Keratinocyte (primary cell): ENCODE data around the gene ACBD6. TPM values are rescaled to one million over a fixed set of nuclear protein-coding genes. Genes with fewer than 3 reads are reported as not detected.

Experiments used
- DNase-seq: peaks from one replicate; pipeline ENCODE4 v3.0.0-alpha.2; 2011; ENCODE audit warnings: low read depth, missing footprints, low spot score
- FAIRE-seq: peaks from 2 replicates; lab custom pipeline; 2011; peaks lifted over from hg19 to GRCh38; lab: Jason Lieb, UNC
- H2AFZ ChIP-seq: 2 replicates; pipeline ENCODE4 v1.6.0; 2012; ENCODE audit warnings: low read length, control low read depth, inconsistent platforms; ENCODE audit not compliant: control insufficient read depth
- H3K27ac ChIP-seq: 2 replicates; pipeline ENCODE4 v1.5.1; 2011; ENCODE audit warnings: low read length; ENCODE audit not compliant: control insufficient read depth, insufficient read depth
- H3K27me3 ChIP-seq: 3 replicates; pipeline ENCODE4 v1.6.0; 2011; ENCODE audit warnings: low read length; ENCODE audit not compliant: control insufficient read depth, insufficient read depth; ENCODE audit errors: extremely low read depth
- H3K36me3 ChIP-seq, 2 experiments: 2 replicates in 1 of 2; 3 replicates in 1 of 2; pipeline ENCODE4 v1.5.1; 2011; ENCODE audit warnings: low read length in 2 of 2, mild to moderate bottlenecking in 1 of 2; ENCODE audit not compliant: control insufficient read depth in 2 of 2, insufficient read depth in 2 of 2; ENCODE audit errors: extremely low read depth in 1 of 2
- H3K4me1 ChIP-seq: 3 replicates; pipeline ENCODE4 v1.5.1; 2011; ENCODE audit warnings: low read length; ENCODE audit not compliant: control insufficient read depth, insufficient read depth; ENCODE audit errors: extremely low read depth
- H3K4me2 ChIP-seq: 3 replicates; pipeline ENCODE4 v1.6.0; 2011; ENCODE audit warnings: low read depth, low read length; ENCODE audit not compliant: control insufficient read depth, insufficient read depth; ENCODE audit errors: extremely low read depth
- H3K4me3 ChIP-seq, 3 experiments: fragments of 200-600 bp in 1 of 3; sonication (generic) in 1 of 3; 2 replicates in 2 of 3; 3 replicates in 1 of 3; pipeline ENCODE4 v1.5.1; 2011 to 2016; ENCODE audit warnings: low read length in 3 of 3, mild to moderate bottlenecking in 3 of 3, control low read depth in 2 of 3, inconsistent platforms in 1 of 3, low read depth in 1 of 3, mixed read lengths in 1 of 3, mixed run types in 1 of 3, moderate library complexity in 1 of 3; ENCODE audit not compliant: control insufficient read depth in 2 of 3, insufficient read depth in 2 of 3; ENCODE audit errors: extremely low read depth in 1 of 3
- H3K79me2 ChIP-seq: 2 replicates; pipeline ENCODE4 v1.6.0; 2012; ENCODE audit warnings: low read length; ENCODE audit not compliant: control insufficient read depth, insufficient read depth
- H3K9ac ChIP-seq: 3 replicates; pipeline ENCODE4 v1.6.0; 2011; ENCODE audit warnings: low read length; ENCODE audit not compliant: control insufficient read depth, insufficient read depth; ENCODE audit errors: extremely low read depth
- H3K9me1 ChIP-seq: 3 replicates; pipeline ENCODE4 v1.6.0; 2011; ENCODE audit warnings: low read length; ENCODE audit not compliant: control insufficient read depth, insufficient read depth; ENCODE audit errors: extremely low read depth
- H3K9me3 ChIP-seq: 2 replicates; pipeline ENCODE4 v1.5.1; 2012; ENCODE audit warnings: low read depth, low read length; ENCODE audit not compliant: control insufficient read depth
- H4K20me1 ChIP-seq: 3 replicates; pipeline ENCODE4 v1.6.0; 2011; ENCODE audit warnings: low read length; ENCODE audit not compliant: control insufficient read depth, insufficient read depth; ENCODE audit errors: extremely low read depth
- EZH2 ChIP-seq: IDR thresholded peaks from one replicate; pipeline ENCODE4 v1.6.1; 2012; ENCODE audit warnings: inconsistent platforms, mild to moderate bottlenecking, low read length, moderate library complexity
- dilution Hi-C: fragments of 300-500 bp; cut with MboI; formaldehyde crosslinking; loops from one replicate; pipeline ENCODE4 v1.7.0; 2020; ENCODE audit warnings: low sequenced_read_pairs; ENCODE audit not compliant: extremely low pct_ligation_motif_present
- polyA plus RNA-seq, 5 experiments: library from polyadenylated mRNA; depleted of rRNA in 3 of 5; stranded (reverse) in 3 of 5; stranded (forward) in 1 of 5; unstranded in 1 of 5; fragments of >200 nt; gene quantifications; 1 replicate in 1 of 5; 2 replicates in 3 of 5; 3 replicates in 1 of 5; pipeline versions ENCODE4 v1.2.1 to v1.2.3, GENCODE V29; 2011 to 2012; ENCODE audit warnings: missing spikeins in 2 of 5, low read depth in 1 of 5, low replicate concordance in 1 of 5
- TF ChIP-seq, protein P1 (sequence below), 3 experiments: IDR thresholded peaks in 1 of 3; conservative IDR thresholded peaks in 1 of 3; optimal IDR thresholded peaks in 1 of 3; 2 replicates in 2 of 3; 3 replicates in 1 of 3; pipeline versions ENCODE3 to v1.5.1; 2011; ENCODE audit warnings: low read length in 3 of 3, mild to moderate bottlenecking in 3 of 3, moderate library complexity in 2 of 3, control low read depth in 1 of 3, inconsistent platforms in 1 of 3; ENCODE audit not compliant: insufficient read depth in 2 of 3; ENCODE audit errors: extremely low read depth in 1 of 3

Gene ACBD6
- polyA plus RNA-seq, 1 donor (not counting 4 experiments of a cell fraction or from before 2014, with no cell fraction given) = 47.5 TPM

DNA sequence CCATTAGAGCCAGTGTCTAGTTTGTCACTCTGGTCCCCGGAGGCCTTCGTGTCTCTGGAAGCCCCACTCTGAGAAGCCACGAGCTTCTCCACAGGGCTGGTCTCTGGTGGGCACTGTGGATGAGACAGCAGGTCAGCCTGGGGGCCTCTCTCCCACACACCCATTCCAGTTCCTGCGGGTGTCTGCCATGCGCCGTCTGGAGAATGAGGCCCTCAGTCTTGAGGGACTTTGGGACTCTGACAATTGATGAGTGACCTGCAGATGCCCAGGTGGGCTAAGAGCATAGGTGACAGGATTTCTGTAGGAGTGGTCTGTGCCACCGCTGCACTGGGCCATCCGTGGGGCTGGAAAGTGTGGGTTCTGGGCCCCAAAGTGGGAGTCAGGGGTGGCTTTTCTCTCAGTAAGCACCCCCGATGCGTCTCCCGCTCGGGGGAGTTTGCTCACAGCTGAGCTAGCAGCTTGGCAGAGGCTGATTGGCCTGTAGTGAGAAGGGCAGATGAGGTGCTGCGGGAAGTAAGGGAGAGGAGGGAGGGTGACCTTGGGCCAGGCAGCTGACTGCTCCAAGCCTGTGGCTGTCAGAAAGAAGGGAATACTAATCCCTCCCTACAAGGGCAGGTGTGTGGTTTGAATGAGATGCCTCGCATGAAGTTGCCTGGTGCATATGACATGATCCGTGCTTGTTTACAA is 245.9 kb downstream of the ACBD6 start:
- Histone ChIP-seq H3K4me3 (no peak overlapping the region), H3K9me1 (no peaks in the 10 kb centered on the region), H3K4me2 (no peak overlapping the region), H3K9ac (no peak overlapping the region), H3K27me3 (peaks cover 40% of the 10 kb centered on the region), H3K36me3 (no peaks in the 10 kb centered on the region), H3K79me2 (no peaks in the 10 kb centered on the region), H4K20me1 (no peaks in the 10 kb centered on the region), H3K9me3 (no peaks in the 10 kb centered on the region), H3K4me1 (no peaks in the 10 kb centered on the region), H2AFZ (no peak overlapping the region), H3K27ac (no peak overlapping the region)
- TF ChIP-seq EZH2 = no peak
- TF ChIP-seq, protein P1, sequence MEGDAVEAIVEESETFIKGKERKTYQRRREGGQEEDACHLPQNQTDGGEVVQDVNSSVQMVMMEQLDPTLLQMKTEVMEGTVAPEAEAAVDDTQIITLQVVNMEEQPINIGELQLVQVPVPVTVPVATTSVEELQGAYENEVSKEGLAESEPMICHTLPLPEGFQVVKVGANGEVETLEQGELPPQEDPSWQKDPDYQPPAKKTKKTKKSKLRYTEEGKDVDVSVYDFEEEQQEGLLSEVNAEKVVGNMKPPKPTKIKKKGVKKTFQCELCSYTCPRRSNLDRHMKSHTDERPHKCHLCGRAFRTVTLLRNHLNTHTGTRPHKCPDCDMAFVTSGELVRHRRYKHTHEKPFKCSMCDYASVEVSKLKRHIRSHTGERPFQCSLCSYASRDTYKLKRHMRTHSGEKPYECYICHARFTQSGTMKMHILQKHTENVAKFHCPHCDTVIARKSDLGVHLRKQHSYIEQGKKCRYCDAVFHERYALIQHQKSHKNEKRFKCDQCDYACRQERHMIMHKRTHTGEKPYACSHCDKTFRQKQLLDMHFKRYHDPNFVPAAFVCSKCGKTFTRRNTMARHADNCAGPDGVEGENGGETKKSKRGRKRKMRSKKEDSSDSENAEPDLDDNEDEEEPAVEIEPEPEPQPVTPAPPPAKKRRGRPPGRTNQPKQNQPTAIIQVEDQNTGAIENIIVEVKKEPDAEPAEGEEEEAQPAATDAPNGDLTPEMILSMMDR (optimal IDR thresholded peaks at IDR 0.05 in 1 of 3, IDR thresholded peaks at IDR 0.05 in 1 of 3, conservative IDR thresholded peaks at IDR 0.05 in 1 of 3; ENCODE audit: extremely low read depth in 1 of 3, insufficient read depth in 2 of 3, low read length in 3 of 3) = no peak
- DNase-seq (no peak), FAIRE-seq (no peak)
- dilution Hi-C loops = no loop called here

DNA sequence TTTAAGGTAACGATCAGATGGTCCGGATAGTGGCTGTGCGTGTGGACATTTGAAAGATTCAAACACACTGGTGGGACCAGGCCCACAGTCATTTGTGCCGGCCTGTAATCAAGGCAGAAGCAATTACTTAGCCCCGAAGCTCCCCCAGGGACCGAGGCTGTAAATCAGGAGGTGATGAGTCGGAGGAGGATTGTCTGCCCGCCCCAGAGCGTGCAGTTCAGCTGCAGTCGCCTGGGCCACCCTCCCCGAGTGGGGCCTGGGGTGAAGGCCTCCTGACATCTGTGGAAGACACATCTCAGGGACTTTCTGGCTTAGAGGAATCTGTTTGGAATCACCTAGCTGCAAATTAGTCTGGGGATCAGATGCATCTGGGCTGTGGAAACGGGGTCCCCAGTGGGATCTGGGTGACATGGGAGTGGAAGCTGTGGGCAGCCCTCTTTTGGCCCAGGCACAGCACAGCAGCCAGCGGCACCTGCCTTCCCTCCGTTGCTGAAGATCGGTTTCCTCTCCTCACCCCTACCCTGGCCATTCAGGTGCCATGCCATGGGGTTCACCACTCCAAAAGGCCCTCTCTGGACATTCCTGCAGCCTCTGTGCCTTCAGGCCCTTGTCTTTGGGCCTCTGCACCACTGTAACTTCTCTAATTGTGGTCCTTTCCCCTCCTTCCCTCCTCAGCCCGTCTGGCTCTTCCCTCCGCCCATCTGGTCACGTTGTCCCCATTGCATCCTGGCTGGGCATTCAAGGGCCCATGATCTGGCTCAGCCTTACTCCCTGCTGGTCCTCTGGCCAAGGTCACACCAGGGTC is 246.6 kb downstream of the ACBD6 start:
- H3K4me3 ChIP-seq = no peak overlapping the region
- no peak overlapping the region for H3K27ac ChIP-seq
- no peaks in the 10 kb centered on the region for H3K4me1 ChIP-seq
- peaks cover 36% of the 10 kb centered on the region for H3K27me3 ChIP-seq
- H3K9me3 ChIP-seq = no peaks in the 10 kb centered on the region
- no peak overlapping the region for H2AFZ ChIP-seq
- no peak overlapping the region for H3K9ac ChIP-seq
- no peak for TF ChIP-seq EZH2
- TF ChIP-seq, protein P1 (optimal IDR thresholded peaks at IDR 0.05 in 1 of 3, IDR thresholded peaks at IDR 0.05 in 1 of 3, conservative IDR thresholded peaks at IDR 0.05 in 1 of 3; ENCODE audit: extremely low read depth in 1 of 3, insufficient read depth in 2 of 3, low read length in 3 of 3) = no peak
- DNase-seq = no peak
- no peaks in the 10 kb centered on the region for H3K36me3 ChIP-seq
- no peak overlapping the region for H3K4me2 ChIP-seq
- no peaks in the 10 kb centered on the region for H4K20me1 ChIP-seq
- no peaks in the 10 kb centered on the region for H3K9me1 ChIP-seq
- dilution Hi-C loops = no loop called here
- FAIRE-seq = no peak
- H3K79me2 ChIP-seq = no peaks in the 10 kb centered on the region
